ENCODE data around the gene CIAO2A. TPM values are rescaled to one million over a fixed set of nuclear protein-coding genes. Genes with fewer than 3 reads are reported as not detected.
"Not testable (repeated sequence)": the region's sequence is repeated elsewhere in the genome, so short reads cannot be mapped to it uniquely, and the experiment has no call there.

The CIAO2A gene
- total RNA-seq, 2 donors from 2014 or later = 43.6 to 73.7 TPM

- no peaks in the 10 kb centered on the region for H3K9me3 ChIP-seq
- TF ChIP-seq, protein P1, sequence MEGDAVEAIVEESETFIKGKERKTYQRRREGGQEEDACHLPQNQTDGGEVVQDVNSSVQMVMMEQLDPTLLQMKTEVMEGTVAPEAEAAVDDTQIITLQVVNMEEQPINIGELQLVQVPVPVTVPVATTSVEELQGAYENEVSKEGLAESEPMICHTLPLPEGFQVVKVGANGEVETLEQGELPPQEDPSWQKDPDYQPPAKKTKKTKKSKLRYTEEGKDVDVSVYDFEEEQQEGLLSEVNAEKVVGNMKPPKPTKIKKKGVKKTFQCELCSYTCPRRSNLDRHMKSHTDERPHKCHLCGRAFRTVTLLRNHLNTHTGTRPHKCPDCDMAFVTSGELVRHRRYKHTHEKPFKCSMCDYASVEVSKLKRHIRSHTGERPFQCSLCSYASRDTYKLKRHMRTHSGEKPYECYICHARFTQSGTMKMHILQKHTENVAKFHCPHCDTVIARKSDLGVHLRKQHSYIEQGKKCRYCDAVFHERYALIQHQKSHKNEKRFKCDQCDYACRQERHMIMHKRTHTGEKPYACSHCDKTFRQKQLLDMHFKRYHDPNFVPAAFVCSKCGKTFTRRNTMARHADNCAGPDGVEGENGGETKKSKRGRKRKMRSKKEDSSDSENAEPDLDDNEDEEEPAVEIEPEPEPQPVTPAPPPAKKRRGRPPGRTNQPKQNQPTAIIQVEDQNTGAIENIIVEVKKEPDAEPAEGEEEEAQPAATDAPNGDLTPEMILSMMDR (IDR thresholded peaks at IDR 0.05) = no peak
- no peak overlapping the region for H3K4me3 ChIP-seq
- H3K27ac ChIP-seq = no peak overlapping the region
- no peaks in the 10 kb centered on the region for H3K36me3 ChIP-seq
- H3K4me1 ChIP-seq = no peaks in the 10 kb centered on the region
- no peaks in the 10 kb centered on the region for H3K27me3 ChIP-seq
- DNase-seq (ENCODE audit: low spot score) = no peak
Observed at GRCh38 chr15:64060716-64061115, 32.9 kb downstream of the CIAO2A start.

DNA sequence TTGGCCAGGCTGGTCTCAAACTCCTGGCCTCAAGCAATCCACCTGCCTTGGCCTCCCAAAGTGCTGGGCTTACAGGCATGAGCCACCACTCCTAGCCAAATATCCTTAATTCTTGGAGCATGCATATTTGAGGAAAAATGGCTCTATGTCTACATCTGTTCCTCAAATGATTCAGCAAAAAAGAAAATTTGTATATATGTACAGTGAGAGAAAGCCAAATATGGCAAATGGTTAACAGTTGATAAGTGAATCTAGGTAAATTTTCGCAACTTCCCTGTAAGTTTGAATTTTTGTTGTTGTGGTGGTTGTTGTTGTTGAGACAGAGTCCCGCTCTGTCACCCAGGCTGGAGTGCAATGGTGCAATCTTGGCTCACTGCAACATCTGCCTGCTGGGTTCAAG lies 34.5 kb downstream of the CIAO2A start:
- not testable (repeated sequence) for H3K4me3 ChIP-seq; H3K9me3 ChIP-seq; H3K36me3 ChIP-seq; H3K27ac ChIP-seq; DNase-seq (ENCODE audit: low spot score); H3K4me1 ChIP-seq; H3K27me3 ChIP-seq

DNA sequence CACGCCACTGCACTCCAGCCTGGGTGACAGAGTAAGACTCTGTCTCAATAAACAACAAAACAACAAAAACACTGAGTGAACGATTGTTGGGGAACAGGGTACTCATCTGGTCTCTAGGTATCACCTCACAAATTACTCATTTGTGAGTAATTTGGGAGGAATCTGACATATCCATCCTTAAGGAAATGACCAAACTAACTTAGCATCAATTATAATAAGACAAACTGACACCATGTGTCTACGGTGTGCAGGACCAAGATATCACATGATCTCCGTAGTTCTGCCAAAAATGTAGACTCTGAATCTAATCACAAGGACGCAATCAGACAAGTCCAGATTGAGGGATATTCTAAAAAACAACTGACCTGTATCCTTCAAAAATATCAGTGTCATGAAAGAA lies 35.4 kb downstream of the CIAO2A start:
- Histone ChIP-seq H3K27ac (no peak overlapping the region), H3K4me1 (no peaks in the 10 kb centered on the region), H3K36me3 (no peaks in the 10 kb centered on the region), H3K27me3 (no peaks in the 10 kb centered on the region), H3K4me3 (no peak overlapping the region), H3K9me3 (no peaks in the 10 kb centered on the region)
- TF ChIP-seq, protein P1 (IDR thresholded peaks at IDR 0.05) = no peak
- DNase-seq (ENCODE audit: low spot score) = no peak

DNA sequence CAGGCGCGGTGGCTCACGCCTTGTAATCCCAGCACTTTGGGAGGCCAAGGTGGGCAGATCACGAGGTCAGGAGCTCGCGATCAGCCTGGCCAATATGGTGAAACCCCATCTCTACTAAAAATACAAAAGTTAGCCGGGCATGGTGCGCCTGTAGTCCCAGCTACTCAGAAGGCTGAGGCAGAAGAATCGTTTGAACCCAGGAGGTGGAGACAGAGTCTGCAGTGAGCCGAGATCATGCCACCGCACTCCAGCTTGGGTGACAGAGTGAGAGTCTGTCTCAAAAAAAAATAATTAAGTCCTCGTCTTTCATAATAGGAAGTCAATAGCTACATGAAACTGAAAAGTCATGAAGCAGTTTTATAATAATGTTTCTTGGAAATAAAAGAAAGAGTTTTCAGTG lies 40.0 kb downstream of the CIAO2A start:
- not testable (repeated sequence) for H3K4me1 ChIP-seq; H3K27ac ChIP-seq; H3K27me3 ChIP-seq; H3K9me3 ChIP-seq; H3K36me3 ChIP-seq; DNase-seq (ENCODE audit: low spot score); H3K4me3 ChIP-seq

DNA sequence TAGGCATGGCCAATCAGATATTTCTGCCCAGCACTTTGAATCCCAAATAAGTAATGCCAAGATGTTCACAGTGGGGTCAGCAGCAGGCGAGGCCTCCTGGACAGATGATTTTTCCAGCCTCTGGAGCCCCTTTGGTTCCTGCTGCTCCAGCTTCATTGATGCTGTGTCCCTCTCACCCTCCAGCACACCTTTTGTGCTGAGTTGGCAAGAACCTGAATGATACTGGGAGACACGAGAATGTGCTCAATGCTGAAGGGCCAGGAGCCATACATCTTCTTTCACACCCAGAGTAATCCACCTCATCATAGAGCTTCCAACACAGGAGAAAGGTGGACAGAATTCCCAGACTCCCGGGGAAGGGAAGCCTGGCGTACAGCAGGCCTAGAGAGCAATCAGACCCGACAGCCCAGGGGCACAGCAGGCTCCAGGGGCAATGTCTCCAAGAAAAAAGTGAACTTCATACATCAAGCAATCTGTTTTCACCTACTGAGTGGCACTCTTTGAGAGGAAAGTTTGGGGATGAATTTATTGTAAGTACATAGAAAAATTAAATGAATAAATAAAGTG lies 40.6 kb downstream of the CIAO2A start:
- no peaks in the 10 kb centered on the region for H3K9me3 ChIP-seq
- DNase-seq (ENCODE audit: low spot score) = no peak
- no peaks in the 10 kb centered on the region for H3K4me1 ChIP-seq
- H3K27me3 ChIP-seq = no peaks in the 10 kb centered on the region
- TF ChIP-seq, protein P1 (IDR thresholded peaks at IDR 0.05) = no peak
- no peak overlapping the region for H3K27ac ChIP-seq
- H3K4me3 ChIP-seq = no peak overlapping the region
- H3K36me3 ChIP-seq = no peaks in the 10 kb centered on the region

- DNase-seq (ENCODE audit: low spot score) = no peak
- Histone ChIP-seq H3K4me3 (no peak overlapping the region), H3K27ac (no peak overlapping the region), H3K4me1 (peaks cover 0 to 8% of the 10 kb centered on the region in 2 donors), H3K27me3 (no peaks in the 10 kb centered on the region), H3K9me3 (no peaks in the 10 kb centered on the region), H3K36me3 (no peaks in the 10 kb centered on the region)
- TF ChIP-seq, protein P1 (IDR thresholded peaks at IDR 0.05) = no peak
Observed at GRCh38 chr15:64051407-64052259, 42.0 kb downstream of the CIAO2A start.

DNA sequence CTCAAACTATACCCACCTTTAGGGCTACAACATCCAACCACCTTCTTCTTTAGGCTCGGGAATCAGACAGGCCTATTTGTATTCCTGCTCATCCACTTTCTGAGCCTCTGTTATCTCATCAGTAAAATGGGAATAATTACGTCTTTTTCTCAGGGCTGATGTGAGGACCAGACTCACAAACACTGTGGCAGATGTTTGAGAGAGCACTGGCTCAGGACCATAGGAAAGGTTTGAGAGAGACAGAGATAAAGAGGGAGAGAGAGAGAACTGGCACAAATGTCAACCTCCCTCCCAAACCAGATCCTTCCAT lies 42.6 kb downstream of the CIAO2A start:
- TF ChIP-seq, protein P1 (IDR thresholded peaks at IDR 0.05) = no peak
- peaks cover 0 to 11% of the 10 kb centered on the region in 2 donors for H3K4me1 ChIP-seq

More for the DNA sequence above, 42.6 kb downstream of the CIAO2A start:
- Histone ChIP-seq H3K27me3 (no peaks in the 10 kb centered on the region), H3K27ac (no peak overlapping the region), H3K9me3 (no peaks in the 10 kb centered on the region), H3K4me3 (no peak overlapping the region), H3K36me3 (no peaks in the 10 kb centered on the region)
- DNase-seq (ENCODE audit: low spot score) = no peak

All from right atrium auricular region (tissue), 2 donors.